ENCODE results near the gene WLS. TPM values are rescaled to one million over a fixed set of nuclear protein-coding genes. Genes with fewer than 3 reads are reported as not detected.

WLS gene
- total and polyA plus RNA-seq, 2 experiments from 2014 or later, result 0.87 to 1.2 TPM

- Histone ChIP-seq H4K20me1 (replicated peaks; ENCODE audit: insufficient read depth) (no peaks in the 10 kb centered on the region), H3F3A (replicated peaks; ENCODE audit: low read depth) (no peaks in the 10 kb centered on the region), H3K27me3 (ENCODE audit: insufficient read depth) (no peaks in the 10 kb centered on the region), H3K9me2 (ENCODE audit: insufficient read depth) (peaks cover 6% of the 10 kb centered on the region; the same call in 1 of the 2 replicates), H3K4me1 (ENCODE audit: insufficient read depth) (0 out of 2 replicates have a peak, but pooled peaks cover 6% of the 10 kb centered on the region), H3K4me3 (no peak overlapping the region), H3K4me2 (no peak overlapping the region), H3K27ac (ENCODE audit: low read depth) (no peak overlapping the region), H3K36me3 (ENCODE audit: insufficient read depth) (no peaks in the 10 kb centered on the region), H3K79me2 (replicated peaks; ENCODE audit: insufficient read depth) (no peaks in the 10 kb centered on the region), H2AFZ (no peak overlapping the region)
- Mint-ChIP-seq H3K27ac (no peak overlapping the region), H3K9me3 (no peaks in the 10 kb centered on the region), H3K27me3 (ENCODE audit: insufficient read depth, low read depth, poor library complexity) (no peaks in the 10 kb centered on the region), H3K4me1 (peaks cover 8% of the 10 kb centered on the region), H3K4me3 (no peak overlapping the region), H3K36me3 (ENCODE audit: low read depth) (no peaks in the 10 kb centered on the region)
- peak; percentile 68 for ATAC-seq
- no peak for DNase-seq (ENCODE audit: low spot score)
- TF ChIP-seq REST (IDR thresholded peaks at IDR 0.05; ENCODE audit: unreplicated experiment), result no peak
- TF ChIP-seq EZH2phosphoT487 (IDR thresholded peaks at IDR 0.05; ENCODE audit: unreplicated experiment), result no peak
- TF ChIP-seq NANOG (IDR thresholded peaks at IDR 0.05; ENCODE audit: borderline replicate concordance), result no peak
- TF ChIP-seq JUNB (IDR thresholded peaks at IDR 0.05; ENCODE audit: unreplicated experiment), result no peak
- no peak for TF ChIP-seq ZNF462 (CRISPR knock-in tag; IDR thresholded peaks at IDR 0.05)
- no peak for TF ChIP-seq CREB1 (CRISPR knock-in tag; IDR thresholded peaks at IDR 0.05; ENCODE audit: low read depth)
These were observed 80.6 kb downstream of the WLS start for GRCh38 chr1:68151690-68152089.
